Thymus (tissue), 14 donors: ENCODE results near the gene RGL2. TPM values are rescaled to one million over a fixed set of nuclear protein-coding genes. Genes with fewer than 3 reads are reported as not detected.
A peak's percentile ranks its signal among the peaks of the same experiment; 100 is the strongest.
"Not testable (repeated sequence)": the region's sequence is repeated elsewhere in the genome, so short reads cannot be mapped to it uniquely, and the experiment has no call there.

ENCODE experiments used
- DNase-seq, 9 donors: peaks; one replicate each; pipeline ENCODE4 v3.0.0-alpha.2; 2013; ENCODE audit warnings: low spot score in 9 of 9, low read depth in 6 of 9, missing footprints in 1 of 9
- H3K27ac ChIP-seq, 2 donors: one replicate each; pipeline ENCODE4 v1.5.1; 2013; ENCODE audit warnings: control low read depth in 1 of 2, low read depth in 1 of 2, low read length in 1 of 2, mild to moderate bottlenecking in 1 of 2, moderate library complexity in 1 of 2
- H3K27me3 ChIP-seq, 2 donors: one replicate each; pipeline ENCODE4 v1.5.1; 2013; ENCODE audit warnings: low read length in 1 of 2; ENCODE audit not compliant: control insufficient read depth in 2 of 2, insufficient read depth in 1 of 2
- H3K36me3 ChIP-seq, 2 donors: one replicate each; pipeline ENCODE4 v1.5.1; 2013; ENCODE audit warnings: low read length in 1 of 2, mild to moderate bottlenecking in 1 of 2, moderate library complexity in 1 of 2; ENCODE audit not compliant: control insufficient read depth in 2 of 2, insufficient read depth in 2 of 2
- H3K4me1 ChIP-seq, 2 donors: one replicate each; pipeline ENCODE4 v1.5.1; 2013; ENCODE audit warnings: low read length in 2 of 2; ENCODE audit not compliant: control insufficient read depth in 2 of 2, insufficient read depth in 2 of 2
- H3K4me3 ChIP-seq, 2 donors: one replicate each; pipeline ENCODE4 v1.5.1; 2013; ENCODE audit warnings: low read length in 2 of 2, control low read depth in 1 of 2, mild to moderate bottlenecking in 1 of 2
- H3K9me3 ChIP-seq, 2 donors: one replicate each; pipeline ENCODE4 v1.5.1; 2013; ENCODE audit warnings: low read length in 1 of 2, mild to moderate bottlenecking in 1 of 2; ENCODE audit not compliant: control insufficient read depth in 2 of 2, insufficient read depth in 1 of 2
- WGBS: extraction: QIAGEN DNeasy Blood & Tissue Kit; methylation state at CpG from one replicate; pipeline ENCODE4 v1.1.7; 2013; 5-methylcytosine and 5-hydroxymethylcytosine counted together
- long read RNA-seq, 10 donors: transcript quantifications; one replicate each; lab custom pipeline, GENCODE V29; 2026
- polyA plus RNA-seq: library from polyadenylated mRNA; stranded (reverse); fragments of 200-250 nt; gene quantifications from one replicate; pipeline ENCODE4 v1.2.3, GENCODE V29; 2013
- total RNA-seq: library from RNA; stranded (reverse); fragments of 120-200 nt; gene quantifications from one replicate; pipeline ENCODE4 v1.2.4, GENCODE V29; 2013
- donor health status: healthy.

RGL2 gene
- total RNA-seq: 19.9 TPM
- polyA plus RNA-seq: 120 TPM
- long read RNA-seq, donor 1, partial matches to known transcripts: 0 of 1 reads
- long read RNA-seq, donor 1, other reads (novel, unspliced or antisense): 0 of 1 reads
- long read RNA-seq, donor 2: 0 reads
- long read RNA-seq, donor 3, transcript RGL2-247 (18 exons, 3,278 nt): major isoform, 5 of 5 reads
- long read RNA-seq, donor 3, partial matches to known transcripts: 0 of 5 reads
- long read RNA-seq, donor 3, other reads (novel, unspliced or antisense): 0 of 5 reads
- long read RNA-seq, donor 4, partial matches to known transcripts: 0 of 3 reads
- long read RNA-seq, donor 4, other reads (novel, unspliced or antisense): 0 of 3 reads
- long read RNA-seq, donor 5, partial matches to known transcripts: 9 of 13 reads
- long read RNA-seq, donor 5, other reads (novel, unspliced or antisense): 0 of 13 reads
- long read RNA-seq, donor 6, partial matches to known transcripts: 0 of 1 reads
- long read RNA-seq, donor 6, other reads (novel, unspliced or antisense): 0 of 1 reads
- long read RNA-seq, donor 7: 0 reads
- long read RNA-seq, donor 8, partial matches to known transcripts: 0 of 2 reads
- long read RNA-seq, donor 8, other reads (novel, unspliced or antisense): 0 of 2 reads
- long read RNA-seq, donor 9: 0 reads
- long read RNA-seq, donor 10, partial matches to known transcripts: 23 of 25 reads
- long read RNA-seq, donor 10, other reads (novel, unspliced or antisense): 0 of 25 reads

DNA sequence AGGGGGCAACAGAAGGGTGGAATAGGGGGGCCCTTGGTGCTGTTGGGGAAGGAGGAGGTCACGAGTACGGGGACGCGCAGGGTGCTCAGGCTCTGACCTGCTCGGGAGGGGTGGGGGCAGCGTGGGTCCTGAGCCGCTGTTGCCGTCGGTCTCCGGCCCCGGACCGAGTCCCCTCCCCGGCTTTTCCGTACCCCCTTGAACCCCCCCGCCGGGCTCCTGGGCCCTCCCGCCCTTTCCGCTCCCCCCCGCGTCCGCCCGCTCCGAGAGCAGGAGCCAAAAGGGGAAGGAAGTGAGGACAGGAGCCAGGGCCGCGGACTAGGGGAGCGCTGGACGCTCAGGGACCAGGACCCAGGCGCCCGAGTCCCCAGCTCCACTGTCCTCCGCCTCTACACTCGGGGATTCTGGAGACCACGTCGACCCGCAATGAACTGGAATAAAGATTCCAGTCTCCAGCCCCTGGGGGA lies at the start of gene RGL2:
TSS of gene RGL2 (minus strand) at position 170 of the 464 bp plus-strand sequence. CDS start 332 bp downstream, outside the sequence.
- Histone ChIP-seq H3K27ac (peak within 1 kb of the TSS; percentile 99 to 100), H3K9me3 (peaks cover 0 to 3% of the 10 kb centered on the region in 2 donors), H3K4me1 (peaks cover 14 to 24% of the 10 kb centered on the region in 2 donors), H3K27me3 (no peaks in the 10 kb centered on the region), H3K4me3 (peak within 1 kb of the TSS; percentile 97 to 98), H3K36me3 (peaks cover 42 to 49% of the 10 kb centered on the region in 2 donors)
- WGBS: under 1% methylated on average over 34 of the region's 34 CpGs
- DNase-seq: peak in 4 of 9 donors; percentile 55 to 79 (median 67)

DNA sequence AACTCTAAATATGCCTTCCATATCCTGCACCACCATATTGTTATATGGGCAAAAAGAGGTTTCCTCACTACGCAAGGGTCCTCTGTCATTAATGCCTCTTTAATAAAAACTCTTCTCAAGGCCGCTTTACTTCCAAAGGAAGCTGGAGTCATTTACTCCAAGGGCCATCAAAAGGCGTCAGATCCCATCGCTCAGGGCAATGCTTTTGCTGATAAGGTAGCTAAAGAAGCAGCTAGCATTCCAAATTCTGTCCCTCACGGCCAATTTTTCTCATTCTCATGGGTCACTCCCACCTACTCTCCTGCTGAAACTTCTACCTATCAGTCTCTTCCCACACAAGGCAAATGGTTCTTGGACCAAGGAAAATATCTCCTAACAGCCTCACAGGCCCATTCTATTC lies 49.1 kb upstream of the RGL2 start:
- no peak overlapping the region for H3K27ac ChIP-seq
- 98% methylated on average over 5 of the region's 5 CpGs for WGBS

DNA sequence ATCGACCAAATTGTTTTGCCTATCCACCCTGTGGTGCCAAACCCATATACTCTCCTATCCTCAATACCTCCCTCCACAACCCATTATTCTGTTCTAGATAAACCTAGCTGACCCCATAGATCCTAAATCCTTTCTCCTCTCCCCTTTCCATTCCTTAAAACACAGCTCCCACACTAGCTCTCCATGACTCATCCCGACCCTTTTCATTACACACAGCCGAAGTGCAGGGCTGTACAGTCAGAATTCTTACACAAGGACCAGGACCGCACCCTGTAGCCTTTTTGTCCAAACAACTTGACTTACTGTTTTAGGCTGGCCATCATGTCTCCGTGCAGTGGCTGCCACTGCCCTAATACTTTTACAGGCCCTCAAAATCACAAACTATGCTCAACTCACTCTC lies 48.2 kb upstream of the RGL2 start:
- WGBS: 89% methylated on average over 5 of the region's 5 CpGs
- not testable (repeated sequence) for H3K27me3 ChIP-seq, DNase-seq, H3K27ac ChIP-seq, H3K9me3 ChIP-seq, H3K4me3 ChIP-seq, H3K36me3 ChIP-seq
- peaks cover 14 to 32% of the 10 kb centered on the region in 2 donors for H3K4me1 ChIP-seq

More for the DNA sequence above, 49.1 kb upstream of the RGL2 start:
- no peaks in the 10 kb centered on the region for H3K36me3 ChIP-seq
- H3K27me3 ChIP-seq: no peaks in the 10 kb centered on the region
- peaks cover 14 to 30% of the 10 kb centered on the region in 2 donors for H3K4me1 ChIP-seq
- peaks cover 0 to 3% of the 10 kb centered on the region in 2 donors for H3K9me3 ChIP-seq
- no peak overlapping the region for H3K4me3 ChIP-seq
- DNase-seq: no peak

DNA sequence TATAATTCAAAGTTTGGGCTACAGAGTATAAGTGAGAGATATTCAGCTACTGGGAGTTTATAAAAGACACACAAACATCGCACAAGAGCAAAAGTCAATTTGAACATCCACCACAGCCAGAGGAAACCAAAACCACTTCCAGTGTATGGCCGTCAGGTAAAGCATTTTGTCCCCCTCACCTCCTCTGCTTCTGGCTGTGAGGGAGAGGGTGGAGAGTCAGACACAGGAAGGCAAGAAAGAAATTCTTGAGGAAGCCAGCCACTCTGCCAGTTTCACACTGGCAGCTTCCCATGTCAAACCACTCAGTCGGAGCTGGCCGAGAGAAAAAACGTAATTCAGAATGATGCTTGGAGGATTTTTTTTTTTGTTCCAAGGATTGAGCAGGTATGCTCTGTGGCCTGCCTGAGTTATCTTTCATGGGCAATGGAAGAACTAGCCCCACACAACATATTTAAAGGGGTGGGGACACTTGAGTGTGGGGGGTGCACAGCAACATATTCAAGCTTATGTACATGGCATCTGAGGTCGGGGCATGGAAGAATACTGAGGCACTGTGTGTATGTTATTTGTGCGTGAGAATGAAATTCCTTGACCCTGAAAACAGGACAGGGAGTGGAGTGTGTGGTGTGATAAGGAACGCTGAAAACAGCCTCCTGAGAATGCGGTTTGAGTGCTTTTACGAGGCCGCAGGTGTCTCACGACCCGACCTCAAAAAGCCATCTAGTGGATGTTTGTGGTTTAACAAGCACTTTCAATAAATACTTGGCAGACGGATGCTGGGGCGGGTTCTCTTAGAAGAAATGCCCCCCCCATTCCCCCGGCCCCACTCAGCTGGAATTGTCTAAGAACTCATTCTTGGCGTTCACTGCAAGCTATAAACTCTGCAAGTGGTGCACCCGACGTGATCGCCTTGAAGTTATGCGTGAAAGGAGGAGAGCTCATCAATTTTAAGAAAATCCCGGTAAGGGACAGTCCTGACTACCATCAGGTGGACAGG lies 46.3 kb upstream of the RGL2 start:
- peak; percentile 74 to 97 (median 86) for DNase-seq
- Histone ChIP-seq H3K36me3 (no peaks in the 10 kb centered on the region), H3K4me1 (peaks cover 14 to 34% of the 10 kb centered on the region in 2 donors), H3K27me3 (no peaks in the 10 kb centered on the region), H3K27ac (peak overlapping the region; percentile 93 to 96), H3K4me3 (peak overlapping the region; percentile 8 to 13), H3K9me3 (peaks cover 0 to 3% of the 10 kb centered on the region in 2 donors)
- WGBS: 6% methylated on average over 22 of the region's 22 CpGs

GRCh38 chr6:33343953-33344611 lies 45.3 kb upstream of the RGL2 start:
- Histone ChIP-seq H3K27me3 (no peaks in the 10 kb centered on the region), H3K4me3 (peak overlapping the region in 1 of 2 donors; percentile 8), H3K36me3 (no peaks in the 10 kb centered on the region), H3K4me1 (peaks cover 14 to 34% of the 10 kb centered on the region in 2 donors), H3K27ac (peak overlapping the region; percentile 91 to 93), H3K9me3 (peaks cover 0 to 3% of the 10 kb centered on the region in 2 donors)
- 18% methylated on average over 6 of the region's 6 CpGs for WGBS
- DNase-seq: peak; percentile 32 to 89 (median 69)

GRCh38 chr6:33343606-33343952 lies 44.8 kb upstream of the RGL2 start:
- not testable (repeated sequence) for H3K9me3 ChIP-seq, H3K27me3 ChIP-seq, DNase-seq, H3K36me3 ChIP-seq, H3K4me3 ChIP-seq
- H3K27ac ChIP-seq: peak overlapping the region; percentile 91 to 93
- WGBS: 61% methylated on average over 7 of the region's 7 CpGs
- H3K4me1 ChIP-seq: peaks cover 14 to 34% of the 10 kb centered on the region in 2 donors

GRCh38 chr6:33339193-33339592 lies 40.5 kb upstream of the RGL2 start:
- H3K9me3 ChIP-seq: peaks cover 0 to 3% of the 10 kb centered on the region in 2 donors
- 89% methylated on average over 6 of the region's 6 CpGs for WGBS
- H3K36me3 ChIP-seq: no peaks in the 10 kb centered on the region
- H3K4me3 ChIP-seq: no peak overlapping the region
- no peaks in the 10 kb centered on the region for H3K27me3 ChIP-seq
- DNase-seq: no peak
- H3K4me1 ChIP-seq: peaks cover 2 to 17% of the 10 kb centered on the region in 2 donors
- no peak overlapping the region for H3K27ac ChIP-seq

GRCh38 chr6:33336495-33336894 lies 37.8 kb upstream of the RGL2 start:
- Histone ChIP-seq H3K27ac (no peak overlapping the region), H3K27me3 (no peaks in the 10 kb centered on the region), H3K9me3 (no peaks in the 10 kb centered on the region), H3K36me3 (no peaks in the 10 kb centered on the region), H3K4me3 (no peak overlapping the region), H3K4me1 (no peaks in the 10 kb centered on the region)
- 96% methylated on average over 3 of the region's 3 CpGs for WGBS
- no peak for DNase-seq
